SK-N-SH (cell line): ENCODE data around the gene ZSWIM1. TPM values are rescaled to one million over a fixed set of nuclear protein-coding genes. Genes with fewer than 3 reads are reported as not detected.

ENCODE experiments used
- CTCF ChIA-PET: fragments of 300-600, 350-600 bp; formaldehyde crosslinking; extraction: SDS; loops from one replicate; lab custom pipeline; 2021; lab: Yijun Ruan, JAX
- POLR2A ChIA-PET: fragments of 350-600 bp; sonication (Branson Sonifier 250); formaldehyde crosslinking; extraction: SDS; loops from one replicate; lab custom pipeline; 2020; ENCODE audit warnings: antibody characterized with exemption, inconsistent platforms; lab: Yijun Ruan, JAX
- DNase-seq: peaks from one replicate; pipeline ENCODE4 v3.0.0; 2012
- H2AFZ ChIP-seq: fragments of 200-600 bp; sonication (generic); 2 replicates; pipeline ENCODE4 v1.8.1; 2016; ENCODE audit warnings: antibody characterized with exemption, mild to moderate bottlenecking, low read depth
- H3F3A ChIP-seq: fragments of 200-600 bp; sonication (generic); replicated peaks from 2 replicates; pipeline ENCODE3; 2016; ENCODE audit warnings: antibody characterized with exemption, mild to moderate bottlenecking; ENCODE audit not compliant: insufficient read depth
- H3K27ac ChIP-seq, 2 experiments: fragments of 200-500 bp in 1 of 2; fragments of 200-600 bp in 1 of 2; sonication (Bioruptor generic) in 1 of 2; sonication (generic), shearing (Covaris generic) in 1 of 2; 2 replicates each; pipeline versions ENCODE4 v1.5.1 to v1.6.1; 2014 to 2016; ENCODE audit warnings: low read depth in 2 of 2, inconsistent platforms in 1 of 2, low read length in 1 of 2, mild to moderate bottlenecking in 1 of 2, mixed read lengths in 1 of 2
- H3K27me3 ChIP-seq: fragments of 200-600 bp; sonication (generic), shearing (Covaris generic); 2 replicates; pipeline ENCODE4 v1.6.1; 2016; ENCODE audit warnings: mixed run types; ENCODE audit not compliant: insufficient read depth
- H3K36me3 ChIP-seq, 2 experiments: fragments of 200-500 bp in 1 of 2; fragments of 200-600 bp in 1 of 2; sonication (Bioruptor generic) in 1 of 2; sonication (generic) in 1 of 2; replicated peaks in 1 of 2; 2 replicates each; pipeline versions ENCODE3 to v1.5.1; 2014 to 2016; ENCODE audit warnings: low read length in 1 of 2, mild to moderate bottlenecking in 1 of 2; ENCODE audit not compliant: insufficient read depth in 2 of 2, control insufficient read depth in 1 of 2
- H3K4me1 ChIP-seq, 2 experiments: fragments of 200-500 bp in 1 of 2; fragments of 200-600 bp in 1 of 2; sonication (Bioruptor generic) in 1 of 2; sonication (generic), shearing (Covaris generic) in 1 of 2; 2 replicates each; pipeline versions ENCODE4 v1.5.1 to v1.6.1; 2014 to 2016; ENCODE audit warnings: low read depth in 1 of 2, low read length in 1 of 2, mixed run types in 1 of 2; ENCODE audit not compliant: insufficient read depth in 2 of 2, control insufficient read depth in 1 of 2
- H3K4me2 ChIP-seq: fragments of 200-600 bp; sonication (generic), shearing (Covaris generic); 2 replicates; pipeline ENCODE4 v1.6.1; 2017; ENCODE audit warnings: mixed run types
- H3K4me3 ChIP-seq, 2 experiments: fragments of 200-500 bp in 1 of 2; fragments of 200-600 bp in 1 of 2; sonication (Bioruptor generic) in 1 of 2; sonication (generic), shearing (Covaris generic) in 1 of 2; 2 replicates each; pipeline versions ENCODE4 v1.5.1 to v1.8.1; 2014 to 2016; ENCODE audit warnings: low read depth in 2 of 2, inconsistent platforms in 1 of 2, low read length in 1 of 2, mild to moderate bottlenecking in 1 of 2, mixed read lengths in 1 of 2, moderate library complexity in 1 of 2
- H3K79me2 ChIP-seq: fragments of 200-600 bp; sonication (generic); 2 replicates; pipeline ENCODE4 v1.8.1; 2017; ENCODE audit warnings: mild to moderate bottlenecking; ENCODE audit not compliant: insufficient read depth
- H3K9ac ChIP-seq: fragments of 200-600 bp; sonication (generic); 2 replicates; pipeline ENCODE4 v1.6.1; 2017; ENCODE audit warnings: mixed run types
- H3K9me2 ChIP-seq: fragments of 200-600 bp; sonication (generic); 2 replicates; pipeline ENCODE4 v1.6.1; 2017; ENCODE audit warnings: mixed run types
- H3K9me3 ChIP-seq: fragments of 200-600 bp; sonication (generic); 2 replicates; pipeline ENCODE4 v1.6.1; 2017; ENCODE audit warnings: mixed run types, mild to moderate bottlenecking, moderate library complexity
- H4K20me1 ChIP-seq: fragments of 200-600 bp; sonication (generic); 2 replicates; pipeline ENCODE4 v1.6.1; 2017; ENCODE audit warnings: mild to moderate bottlenecking, mixed run types; ENCODE audit not compliant: insufficient read depth
- EP300 ChIP-seq, 2 experiments: IDR thresholded peaks; 2 replicates each; pipeline versions ENCODE4 v1.4.0 to v1.6.1; 2012; ENCODE audit warnings: borderline replicate concordance in 1 of 2, low read depth in 1 of 2, low read length in 1 of 2
- GATA2 ChIP-seq: sonication (generic); formaldehyde crosslinking; IDR thresholded peaks from 2 replicates; pipeline ENCODE4 v1.5.0; 2020; ENCODE audit warnings: mild to moderate bottlenecking, missing genetic modification reagents
- IRF3 ChIP-seq: fragments of 150-350 bp; IDR thresholded peaks from 2 replicates; pipeline ENCODE4 v1.6.1; 2016; ENCODE audit warnings: mild to moderate bottlenecking, low read depth, low read length
- MXI1 ChIP-seq: IDR thresholded peaks from 2 replicates; pipeline ENCODE4 v1.6.1; 2012; ENCODE audit warnings: mild to moderate bottlenecking, low read depth, low read length, improper control_type of control experiment
- NFIC ChIP-seq: IDR thresholded peaks from 2 replicates; pipeline ENCODE4 v1.4.0; 2012; ENCODE audit warnings: borderline replicate concordance
- PBX3 ChIP-seq: IDR thresholded peaks from 2 replicates; pipeline ENCODE4; 2012
- RFX5 ChIP-seq: IDR thresholded peaks from 2 replicates; pipeline ENCODE4 v1.6.1; 2012; ENCODE audit warnings: mild to moderate bottlenecking, improper control_type of control experiment, low read length
- RXRA ChIP-seq: IDR thresholded peaks from 2 replicates; pipeline ENCODE4 v1.4.0; 2012; ENCODE audit warnings: low read depth, mild to moderate bottlenecking, borderline replicate concordance
- TCF12 ChIP-seq: IDR thresholded peaks from 2 replicates; pipeline ENCODE4 v1.4.0; 2012
- ZBTB33 ChIP-seq: IDR thresholded peaks from 2 replicates; pipeline ENCODE4 v1.4.0; 2012; ENCODE audit warnings: low read depth, borderline replicate concordance
- WGBS: methylation state at CpG from one replicate; pipeline ENCODE4 v1.1.6; 2017; ENCODE audit warnings: low lambda C conversion rate; 5-methylcytosine and 5-hydroxymethylcytosine counted together
- polyA plus RNA-seq, 3 experiments: library from polyadenylated mRNA; depleted of rRNA; stranded (reverse); fragments of >200 nt; gene quantifications; 2 replicates each; pipeline ENCODE4 v1.2.3, GENCODE V29; 2012

Gene ZSWIM1
- polyA plus RNA-seq, 1 of the 3 experiments (the other 2 are of a cell fraction), result 1.8 TPM

GRCh38 chr20:45919542-45920399, 38.7 kb downstream of the ZSWIM1 start:
- Histone ChIP-seq H3K4me3 (no peak overlapping the region), H2AFZ (no peak overlapping the region), H4K20me1 (no peaks in the 10 kb centered on the region), H3K9me3 (no peaks in the 10 kb centered on the region), H3K27ac (peak overlapping the region; percentile 40 to 71; a peak in 3 of 4 replicates), H3K36me3 (no peaks in the 10 kb centered on the region), H3K4me2 (peak overlapping the region; percentile 58), H3K79me2 (no peaks in the 10 kb centered on the region), H3K9ac (no peak overlapping the region), H3F3A (peaks cover 5% of the 10 kb centered on the region), H3K27me3 (no peaks in the 10 kb centered on the region), H3K4me1 (peaks cover 0 to 12% of the 10 kb centered on the region in 2 experiments; a peak in 1 of 4 replicates), H3K9me2 (no peaks in the 10 kb centered on the region)
- CTCF ChIA-PET, result interaction anchor here (0.6 to 2.6 kb wide), 7 partner anchors 8 to 50 kb away, joined by 3 to 10 read pairs (median 5); partner anchors contain the start of genes CTSA and NEURL2
- 33% methylated on average over 11 of the region's 11 CpGs for WGBS
- DNase-seq, result peak; percentile 65
- POLR2A ChIA-PET, result interaction anchor here (0.9 to 3.3 kb wide), 7 partner anchors 8 to 29 kb away, joined by 3 to 34 read pairs (median 3); partner anchors contain the start of genes CTSA, NEURL2, PCIF1 and PLTP
- TF ChIP-seq IRF3 (no peak), PBX3 (no peak), RXRA (no peak), ZBTB33 (no peak), GATA2 (CRISPR knock-in tag) (peak; percentile 70), MXI1 (no peak), EP300 (IDR thresholded peaks at IDR 0.05; ENCODE audit: borderline replicate concordance in 1 of 2, low read depth in 1 of 2, low read length in 1 of 2) (peak in 1 of 2 experiments; percentile 27; a peak in 1 of 4 replicates), NFIC (0 out of 2 replicates have a peak, but pooled peaks have one; percentile 16), TCF12 (0 out of 2 replicates have a peak, but pooled peaks have one; percentile 2), RFX5 (peak; percentile 83)
